HG03139 (cell line): Measurements from ENCODE around the gene RFPL1.
"Not testable (repeated sequence)": the region's sequence is repeated elsewhere in the genome, so short reads cannot be mapped to it uniquely, and the experiment has no call there.

Source experiments
- ATAC-seq: cut with Tn5 transposase; IDR thresholded peaks from one replicate; pipeline ENCODE4 v1.9.1; 2021; ENCODE audit not compliant: unreplicated experiment

Gene RFPL1

DNA sequence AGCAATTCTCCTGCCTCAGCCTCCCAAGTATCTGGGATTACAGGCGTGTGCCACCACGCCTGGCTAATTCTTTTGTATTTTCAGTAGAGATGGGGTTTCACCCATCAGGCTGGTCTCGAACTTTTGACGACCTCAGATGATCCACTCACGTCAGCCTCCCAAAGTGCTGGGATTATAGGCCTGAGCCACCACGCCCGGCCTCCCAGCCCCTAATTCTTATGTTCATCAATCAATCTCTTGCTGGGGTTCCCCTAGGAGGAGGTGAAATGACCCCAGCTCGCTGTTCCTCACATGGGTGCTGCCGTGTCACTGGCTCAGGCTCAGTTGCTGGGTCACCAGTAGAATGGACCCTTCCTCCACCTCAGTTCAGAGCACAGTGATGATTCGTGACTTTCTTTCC lies at the start of gene RFPL1:
Gene RFPL1 (plus strand): TSS at position 301 of the 400 bp plus-strand sequence.
- ATAC-seq: not testable (repeated sequence)

- no peak for ATAC-seq
Observed at GRCh38 chr22:29388759-29389090, 49.7 kb upstream of the RFPL1 start.

DNA sequence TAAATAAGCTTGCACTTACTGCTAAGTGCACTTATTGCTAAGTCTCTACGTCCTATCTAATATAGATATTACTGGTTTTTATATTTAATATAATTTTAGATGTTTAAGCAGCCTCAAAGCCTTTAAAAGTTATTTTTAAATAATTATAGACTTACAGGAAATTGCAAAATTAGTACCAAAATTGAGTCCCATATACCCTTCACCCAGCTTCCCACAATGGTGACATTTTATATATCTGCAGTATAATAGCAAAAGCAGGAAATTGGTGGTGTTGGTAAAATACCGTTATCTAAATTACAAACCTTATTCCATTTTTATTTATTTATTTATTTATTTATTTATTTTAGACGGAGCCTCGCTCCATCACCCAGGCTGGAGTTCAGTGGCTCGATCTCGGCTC lies 48.1 kb upstream of the RFPL1 start:
- ATAC-seq: no peak

- no peak for ATAC-seq
Observed at GRCh38 chr22:29391546-29391945, 46.8 kb upstream of the RFPL1 start.

DNA sequence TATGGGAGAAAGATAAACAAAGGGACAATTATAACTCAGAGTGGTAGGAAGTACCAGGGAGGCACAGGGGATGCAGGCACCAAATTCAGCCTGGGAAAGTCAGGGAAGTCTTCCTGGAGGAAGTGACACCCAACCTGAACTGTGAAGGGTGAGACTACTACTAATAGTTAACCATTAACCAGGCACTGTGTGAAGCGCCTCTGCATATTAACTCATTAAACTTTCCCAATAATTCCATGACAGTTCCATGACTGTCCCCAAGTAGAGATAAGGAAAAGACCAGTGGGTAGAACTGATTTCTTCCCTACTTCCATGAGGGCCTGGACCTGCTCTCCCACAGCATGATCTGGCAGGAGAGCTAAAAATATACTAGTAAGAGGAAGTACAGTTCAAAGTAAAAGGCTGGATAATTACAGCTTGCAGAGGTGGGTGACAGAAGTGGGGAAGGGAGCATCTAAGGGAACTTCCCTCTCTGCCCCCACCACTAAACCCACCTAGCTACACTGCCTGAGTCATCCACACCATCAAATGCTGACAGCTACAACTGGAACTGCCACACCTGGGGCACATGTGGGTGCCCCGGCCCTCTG lies 45.3 kb upstream of the RFPL1 start:
- no peak for ATAC-seq

DNA sequence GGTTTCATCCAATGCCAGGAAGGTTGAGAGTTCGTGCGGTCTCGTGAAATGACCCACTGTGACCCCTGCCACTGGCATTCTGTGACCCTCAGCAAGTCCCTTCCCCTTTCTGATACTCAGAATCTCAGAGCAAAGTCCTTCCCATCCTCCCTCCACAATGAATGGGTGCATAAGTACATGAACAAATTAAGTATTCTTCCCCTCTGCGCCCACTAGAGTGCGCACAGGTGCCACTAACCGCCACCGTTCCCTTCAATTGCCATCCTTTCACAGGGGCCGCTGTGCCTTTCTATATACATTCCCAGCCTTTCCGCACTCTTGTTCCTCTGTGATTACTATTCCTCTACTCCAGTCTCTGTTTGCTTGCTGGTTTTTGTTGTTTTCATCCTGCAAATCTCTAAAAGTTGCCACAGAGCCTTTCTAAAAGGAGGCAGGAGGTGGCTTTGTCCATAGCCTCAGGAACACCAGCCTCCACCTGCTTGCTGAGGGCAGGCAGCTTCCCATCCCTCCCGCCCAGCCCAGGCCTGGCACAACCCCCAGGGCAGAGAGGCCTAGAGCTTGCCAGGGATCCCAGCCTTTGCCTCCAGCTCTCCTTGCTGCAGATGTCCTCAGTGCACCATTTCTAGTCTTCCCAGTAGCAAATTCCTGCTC lies 43.3 kb upstream of the RFPL1 start:
- ATAC-seq: no peak

DNA sequence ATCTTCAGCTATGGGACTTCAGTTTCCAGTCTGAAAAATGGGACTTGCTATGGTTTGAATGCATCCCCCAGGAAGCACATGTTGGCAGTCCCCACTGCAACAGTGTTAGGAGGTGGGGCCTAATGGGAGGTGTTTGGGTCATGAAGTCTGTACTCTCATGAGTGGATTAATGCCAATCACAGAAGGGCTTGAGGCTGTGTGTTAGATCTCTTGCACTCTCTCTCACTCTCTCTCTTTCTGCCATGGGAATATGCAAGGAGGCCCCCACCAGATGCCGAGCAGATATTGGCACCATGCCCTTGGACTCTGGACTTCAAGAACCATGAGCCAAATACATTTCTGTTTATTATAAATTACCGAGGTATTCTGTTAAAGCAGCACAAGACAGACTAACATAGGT lies 42.3 kb upstream of the RFPL1 start:
- ATAC-seq: no peak

DNA sequence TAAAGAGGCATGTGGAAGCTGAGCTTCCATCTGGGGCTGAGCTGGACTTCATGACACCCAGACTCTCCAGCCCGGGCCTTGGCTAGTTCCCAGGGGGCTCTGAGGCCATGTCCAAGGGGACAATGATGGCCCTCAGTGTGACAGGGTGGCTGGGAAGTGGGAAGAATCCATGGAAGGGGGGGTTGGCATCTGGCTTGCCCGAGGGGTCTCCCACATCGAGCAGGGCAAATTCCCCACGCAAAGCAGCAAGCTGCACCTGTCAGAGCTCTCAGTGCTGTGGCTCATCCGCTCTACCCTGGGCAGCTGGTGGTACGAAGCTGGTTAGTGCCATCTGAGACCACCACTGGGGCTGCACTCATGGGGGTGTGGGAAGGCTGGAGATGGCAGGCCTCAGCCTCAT lies 40.6 kb upstream of the RFPL1 start:
- ATAC-seq: no peak

- no peak for ATAC-seq
Observed at GRCh38 chr22:29400576-29400975, 37.8 kb upstream of the RFPL1 start.

- not testable (repeated sequence) for ATAC-seq
Observed at GRCh38 chr22:29401538-29401937, 36.8 kb upstream of the RFPL1 start.

- no peak for ATAC-seq
Observed at GRCh38 chr22:29408940-29409339, 29.4 kb upstream of the RFPL1 start.

DNA sequence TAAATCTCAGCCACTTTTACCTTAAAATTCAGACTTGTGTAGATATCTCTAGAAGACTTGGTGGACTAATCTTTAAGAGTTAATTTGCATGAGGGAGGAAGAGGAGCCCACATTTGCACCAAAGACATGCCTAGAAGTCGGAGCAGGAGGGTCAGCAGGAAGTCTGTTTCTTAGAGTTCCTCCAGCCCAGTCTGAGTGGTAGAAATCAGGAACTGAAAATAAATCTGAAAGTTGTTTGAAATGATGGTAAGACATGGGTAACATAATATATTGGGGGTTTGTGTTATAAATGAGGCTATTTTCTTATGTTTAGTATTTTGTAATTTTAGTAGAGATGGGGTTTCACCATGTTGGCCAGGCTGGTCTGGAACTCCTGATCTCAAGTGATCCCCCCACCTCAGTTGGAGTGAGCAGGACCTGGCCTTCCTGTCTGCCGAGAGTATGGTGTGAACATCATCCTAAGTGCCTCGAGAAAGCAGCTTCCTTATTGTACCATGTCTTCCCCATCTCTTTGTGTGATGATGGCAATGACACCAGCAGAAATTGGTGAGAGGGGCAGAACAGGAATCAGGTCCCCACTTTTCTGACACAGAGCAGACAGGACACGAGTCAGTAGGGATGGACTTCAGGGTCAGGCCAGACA lies 26.7 kb upstream of the RFPL1 start:
- not testable (repeated sequence) for ATAC-seq

DNA sequence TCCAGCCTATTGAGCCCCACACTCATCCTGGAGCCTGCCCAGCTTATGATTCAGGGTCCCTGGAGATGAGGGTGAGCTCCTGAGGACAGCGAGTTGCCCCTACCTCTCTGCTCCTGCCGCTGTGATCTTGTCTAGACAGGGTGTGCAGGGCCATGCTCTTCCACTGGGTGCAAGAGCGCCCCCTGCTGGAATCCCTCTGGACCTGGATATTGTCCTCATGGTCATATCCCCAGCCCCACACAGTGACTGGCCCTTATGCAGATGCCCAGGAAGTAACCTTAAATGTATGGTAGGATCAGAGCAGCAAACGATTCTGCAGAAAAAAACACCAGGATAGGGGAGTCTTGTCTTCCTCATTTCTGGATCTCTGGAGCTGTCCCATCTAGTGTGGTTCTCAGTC lies 25.6 kb upstream of the RFPL1 start:
- ATAC-seq: not testable (repeated sequence)

DNA sequence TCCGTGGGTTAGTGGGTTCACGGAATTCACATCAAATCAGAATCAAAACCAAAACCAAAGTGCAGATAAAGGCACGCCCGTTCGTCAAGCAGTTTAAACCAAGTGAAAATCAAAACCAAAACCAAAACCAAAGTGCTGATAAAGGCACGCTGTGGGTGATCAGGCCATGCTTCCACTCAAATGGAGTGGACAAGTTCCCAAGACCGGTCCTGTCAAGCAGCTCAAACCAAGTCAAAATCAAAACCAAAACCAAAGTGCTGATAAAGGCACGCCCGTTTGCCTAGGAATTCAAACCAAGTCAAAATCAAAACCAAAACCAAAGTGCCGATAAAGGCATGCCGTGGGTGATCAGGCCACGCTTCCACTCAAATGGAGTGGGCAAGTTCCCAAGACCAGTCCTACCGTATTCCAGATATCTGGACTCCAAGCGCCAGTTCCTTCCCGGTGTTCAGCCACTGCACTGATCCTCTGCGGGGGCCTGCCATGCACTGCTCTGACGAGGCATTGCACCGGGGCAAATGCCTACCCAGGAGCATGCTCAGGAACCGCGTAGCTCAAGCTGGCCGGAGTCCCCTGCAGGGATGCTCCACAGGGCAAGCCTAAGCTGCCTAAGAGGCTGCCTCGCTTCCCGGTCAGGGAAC lies 23.3 kb upstream of the RFPL1 start:
- ATAC-seq: not testable (repeated sequence)

DNA sequence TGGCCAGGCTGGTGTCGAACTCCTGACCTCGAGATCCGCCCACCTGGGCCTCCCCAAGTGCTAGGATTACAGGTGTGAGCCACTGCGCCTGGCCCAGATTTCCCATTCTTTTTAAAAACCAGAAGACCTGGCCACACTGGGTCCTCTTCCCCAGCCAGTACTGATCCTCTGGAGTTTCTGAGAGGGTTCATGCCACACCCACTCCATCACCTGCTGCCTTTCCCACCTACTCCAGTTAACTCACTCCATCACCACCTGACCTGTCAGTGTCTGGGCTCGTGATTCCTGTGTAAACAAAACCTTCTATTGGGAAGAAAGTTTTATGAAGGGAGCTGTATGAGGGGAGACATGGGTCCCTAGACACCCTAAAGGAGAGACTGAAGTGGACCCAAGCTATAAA lies 19.7 kb upstream of the RFPL1 start:
- not testable (repeated sequence) for ATAC-seq

DNA sequence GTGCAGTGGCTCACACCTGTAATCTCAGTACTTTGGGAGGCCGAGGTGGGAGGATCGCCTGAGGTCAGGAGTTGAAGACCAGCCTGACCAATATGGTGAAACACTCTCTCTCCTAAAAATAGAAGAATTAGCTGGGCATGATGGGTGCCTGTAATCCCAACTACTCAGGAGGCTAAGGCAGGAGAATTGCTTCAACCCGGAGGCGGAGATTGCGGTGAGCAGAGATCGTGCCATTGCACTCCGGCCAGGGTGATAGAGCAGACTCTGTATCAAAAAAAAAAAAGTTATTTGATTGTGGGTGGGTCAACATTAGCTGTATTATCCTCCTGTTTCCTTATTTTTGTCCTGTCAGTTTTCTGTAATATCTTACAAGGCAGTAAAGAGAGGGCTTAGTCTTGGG lies 11.9 kb upstream of the RFPL1 start:
- ATAC-seq: no peak

- no peak for ATAC-seq
Observed at GRCh38 chr22:29427176-29427760, 11.1 kb upstream of the RFPL1 start.

DNA sequence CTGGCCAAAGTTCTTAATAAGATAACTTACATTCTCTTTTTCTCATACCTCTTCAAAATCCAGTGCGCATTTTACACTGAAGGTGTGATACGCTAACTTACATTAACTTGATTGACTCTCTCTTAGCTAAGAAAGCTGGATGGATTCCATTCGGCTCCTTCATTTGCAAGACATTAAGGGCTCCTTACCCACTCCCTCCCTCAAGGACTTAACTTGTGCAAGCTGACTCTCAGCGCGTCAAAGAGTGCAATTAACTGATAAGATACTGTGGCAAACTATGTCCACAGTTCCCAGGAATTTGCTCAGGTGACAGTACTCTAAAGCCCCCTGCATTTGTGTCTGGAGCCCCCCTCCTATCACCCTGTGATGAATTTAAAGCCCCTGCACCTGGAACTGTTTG lies 6.4 kb upstream of the RFPL1 start:
- ATAC-seq: no peak

GRCh38 chr22:29433856-29434255 lies 4.5 kb upstream of the RFPL1 start:
- ATAC-seq: no peak

DNA sequence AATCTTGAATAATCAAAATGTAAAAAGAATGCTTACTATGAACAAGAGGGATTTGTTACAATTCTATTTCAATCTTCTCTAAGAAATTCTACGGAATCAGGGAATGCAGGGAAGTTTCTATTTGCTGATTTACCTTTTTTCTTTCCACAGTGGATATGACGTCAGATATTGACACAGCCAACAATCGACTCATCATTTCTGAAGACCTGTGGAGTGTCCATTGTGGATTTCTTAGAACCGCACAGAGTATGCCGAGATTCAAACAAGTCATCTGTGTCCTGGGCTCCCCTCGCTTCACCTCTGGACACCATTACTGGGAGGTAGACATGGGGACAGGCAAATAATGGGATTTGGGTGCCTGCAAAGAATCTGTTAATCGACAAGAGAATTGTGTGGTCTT lies 4.1 kb upstream of the RFPL1 start:
- ATAC-seq: no peak

- ATAC-seq: no peak
Observed at GRCh38 chr22:29435236-29436136, 2.9 kb upstream of the RFPL1 start.
